Muscle of leg (tissue), 11 donors: Measurements from ENCODE around the gene ADAMTSL5. TPM values are rescaled to one million over a fixed set of nuclear protein-coding genes. Genes with fewer than 3 reads are reported as not detected.
A peak's percentile ranks its signal among the peaks of the same experiment; 100 is the strongest.
"Not testable (repeated sequence)": the region's sequence is repeated elsewhere in the genome, so short reads cannot be mapped to it uniquely, and the experiment has no call there.

Source experiments
- DNase-seq: peaks from one replicate; pipeline ENCODE4 v3.0.0; 2013
- H3K27ac ChIP-seq: one replicate; pipeline ENCODE4 v1.5.1; 2013; ENCODE audit warnings: mild to moderate bottlenecking, low read length, control low read depth
- H3K27me3 ChIP-seq: one replicate; pipeline ENCODE4 v1.6.1; 2013; ENCODE audit warnings: low read length; ENCODE audit not compliant: control insufficient read depth, insufficient read depth
- H3K36me3 ChIP-seq: one replicate; pipeline ENCODE4 v1.6.1; 2013; ENCODE audit warnings: low read length; ENCODE audit not compliant: control insufficient read depth, insufficient read depth
- H3K4me1 ChIP-seq: one replicate; pipeline ENCODE4 v1.6.1; 2013; ENCODE audit warnings: low read length; ENCODE audit not compliant: control insufficient read depth, insufficient read depth
- H3K4me3 ChIP-seq: one replicate; pipeline ENCODE4 v1.5.1; 2013; ENCODE audit warnings: low read length, control low read depth
- H3K9me3 ChIP-seq: replicated peaks from 2 replicates; pipeline ENCODE4 v1.6.1; 2013; ENCODE audit warnings: low read depth, low read length; ENCODE audit not compliant: control insufficient read depth
- WGBS: methylation state at CpG from one replicate; pipeline ENCODE4 v1.1.5; 2013; ENCODE audit warnings: missing lambda C conversion rate; ENCODE audit not compliant: insufficient coverage; 5-methylcytosine and 5-hydroxymethylcytosine counted together
- polyA plus RNA-seq, 8 donors: library from polyadenylated mRNA; unstranded; fragments of 120-200 nt; gene quantifications; one replicate each; pipeline versions ENCODE4 v1.2.1 to v1.2.3, GENCODE V29; 2013; ENCODE audit warnings: inconsistent platforms in 1 of 8, low replicate concordance in 1 of 8; ENCODE audit not compliant: insufficient read length in 8 of 8, insufficient read depth in 1 of 8
- total RNA-seq: library from RNA; stranded (reverse); fragments of 120-200 nt; gene quantifications from one replicate; pipeline ENCODE4 v1.2.4, GENCODE V29; 2013

The ADAMTSL5 gene
- total and polyA plus RNA-seq, 9 donors: 4.8 to 17.4 (median 10.1) TPM

GRCh38 chr19:1481224-1481892 lies 31.5 kb downstream of the ADAMTSL5 start:
- no peaks in the 10 kb centered on the region for H3K9me3 ChIP-seq
- no peak for DNase-seq
- no peak overlapping the region for H3K27ac ChIP-seq
- H3K27me3 ChIP-seq: no peaks in the 10 kb centered on the region
- whole genome bisulfite sequencing: 85% methylated on average over 26 of the region's 26 CpGs
- peaks cover 3% of the 10 kb centered on the region for H3K36me3 ChIP-seq
- H3K4me3 ChIP-seq: no peak overlapping the region
- peaks cover 12% of the 10 kb centered on the region for H3K4me1 ChIP-seq

- Histone ChIP-seq H3K9me3 (no peaks in the 10 kb centered on the region), H3K36me3 (peaks cover 22% of the 10 kb centered on the region), H3K4me3 (peak within 1 kb of the TSS; percentile 87), H3K27me3 (peaks cover 9% of the 10 kb centered on the region), H3K4me1 (peaks cover 12% of the 10 kb centered on the region), H3K27ac (peak within 1 kb of the TSS; percentile 79)
- peak; percentile 97 for DNase-seq
- under 1% methylated on average over 67 of the region's 71 CpGs for WGBS
Measured at GRCh38 chr19:1478934-1479707, 33.7 kb downstream of the ADAMTSL5 start, which contains the start of gene C19orf25. TSS of gene C19orf25 (minus strand) at chr19:1479215. CDS start at chr19:1478903, 312 bp downstream.

- peaks cover 30% of the 10 kb centered on the region for H3K27me3 ChIP-seq
- H3K4me3 ChIP-seq, H3K27ac ChIP-seq, DNase-seq, H3K9me3 ChIP-seq: not testable (repeated sequence)
- WGBS: 97% methylated on average over 7 of the region's 9 CpGs
- H3K4me1 ChIP-seq: peaks cover 16% of the 10 kb centered on the region
- H3K36me3 ChIP-seq: peaks cover 22% of the 10 kb centered on the region
Measured at GRCh38 chr19:1477056-1477455, 35.8 kb downstream of the ADAMTSL5 start.

GRCh38 chr19:1475751-1476437 lies 36.9 kb downstream of the ADAMTSL5 start:
- no peak for DNase-seq
- Histone ChIP-seq H3K27me3 (peaks cover 41% of the 10 kb centered on the region), H3K4me3 (no peak overlapping the region), H3K27ac (no peak overlapping the region), H3K4me1 (peaks cover 27% of the 10 kb centered on the region), H3K9me3 (no peaks in the 10 kb centered on the region), H3K36me3 (peaks cover 22% of the 10 kb centered on the region)
- WGBS: 88% methylated on average over 26 of the region's 31 CpGs

- peaks cover 36% of the 10 kb centered on the region for H3K4me1 ChIP-seq
- no peak for DNase-seq
Measured at GRCh38 chr19:1474765-1475351, 38.0 kb downstream of the ADAMTSL5 start.

GRCh38 chr19:1474011-1474764 lies 38.6 kb downstream of the ADAMTSL5 start:
- no peak for DNase-seq
- H3K27ac ChIP-seq: no peak overlapping the region
- no peaks in the 10 kb centered on the region for H3K9me3 ChIP-seq
- H3K27me3 ChIP-seq: peaks cover 55% of the 10 kb centered on the region
- H3K36me3 ChIP-seq: peaks cover 22% of the 10 kb centered on the region
- WGBS: 66% methylated on average over 29 of the region's 31 CpGs
- peaks cover 33% of the 10 kb centered on the region for H3K4me1 ChIP-seq
- no peak overlapping the region for H3K4me3 ChIP-seq

More at GRCh38 chr19:1474765-1475351, 38.0 kb downstream of the ADAMTSL5 start:
- peaks cover 22% of the 10 kb centered on the region for H3K36me3 ChIP-seq
- no peak overlapping the region for H3K4me3 ChIP-seq
- no peaks in the 10 kb centered on the region for H3K9me3 ChIP-seq
- 83% methylated on average over 26 of the region's 26 CpGs for WGBS
- no peak overlapping the region for H3K27ac ChIP-seq
- peaks cover 52% of the 10 kb centered on the region for H3K27me3 ChIP-seq

- H3K9me3 ChIP-seq: no peaks in the 10 kb centered on the region
- no peak overlapping the region for H3K4me3 ChIP-seq
- WGBS: 56% methylated on average over 12 of the region's 20 CpGs
- peaks cover 62% of the 10 kb centered on the region for H3K27me3 ChIP-seq
- H3K27ac ChIP-seq: no peak overlapping the region
- peaks cover 22% of the 10 kb centered on the region for H3K36me3 ChIP-seq
- H3K4me1 ChIP-seq: peaks cover 35% of the 10 kb centered on the region
- no peak for DNase-seq
Measured at GRCh38 chr19:1473085-1473851, 39.6 kb downstream of the ADAMTSL5 start.

GRCh38 chr19:1472231-1473084 lies 40.4 kb downstream of the ADAMTSL5 start:
- H3K4me1 ChIP-seq: peaks cover 38% of the 10 kb centered on the region
- 37% methylated on average over 31 of the region's 44 CpGs for WGBS

More at GRCh38 chr19:1472231-1473084, 40.4 kb downstream of the ADAMTSL5 start:
- DNase-seq: no peak
- H3K4me3 ChIP-seq: no peak overlapping the region
- no peak overlapping the region for H3K27ac ChIP-seq
- H3K9me3 ChIP-seq: no peaks in the 10 kb centered on the region
- H3K27me3 ChIP-seq: peaks cover 70% of the 10 kb centered on the region
- H3K36me3 ChIP-seq: peaks cover 22% of the 10 kb centered on the region
